NK-92 treated with Interleukin-12 subunit alpha and Interleukin-12 subunit beta, amount 100 ng/mL, for 24 hours (cell line): ENCODE results near the gene CDON.

Source experiments
- DNase-seq: peaks from one replicate; lab custom pipeline; 2025; lab: John Stamatoyannopoulos, UW

The CDON gene

GRCh38 chr11:125942771-125943428 is 119.8 kb downstream of the CDON start:
- no peak for DNase-seq

DNA sequence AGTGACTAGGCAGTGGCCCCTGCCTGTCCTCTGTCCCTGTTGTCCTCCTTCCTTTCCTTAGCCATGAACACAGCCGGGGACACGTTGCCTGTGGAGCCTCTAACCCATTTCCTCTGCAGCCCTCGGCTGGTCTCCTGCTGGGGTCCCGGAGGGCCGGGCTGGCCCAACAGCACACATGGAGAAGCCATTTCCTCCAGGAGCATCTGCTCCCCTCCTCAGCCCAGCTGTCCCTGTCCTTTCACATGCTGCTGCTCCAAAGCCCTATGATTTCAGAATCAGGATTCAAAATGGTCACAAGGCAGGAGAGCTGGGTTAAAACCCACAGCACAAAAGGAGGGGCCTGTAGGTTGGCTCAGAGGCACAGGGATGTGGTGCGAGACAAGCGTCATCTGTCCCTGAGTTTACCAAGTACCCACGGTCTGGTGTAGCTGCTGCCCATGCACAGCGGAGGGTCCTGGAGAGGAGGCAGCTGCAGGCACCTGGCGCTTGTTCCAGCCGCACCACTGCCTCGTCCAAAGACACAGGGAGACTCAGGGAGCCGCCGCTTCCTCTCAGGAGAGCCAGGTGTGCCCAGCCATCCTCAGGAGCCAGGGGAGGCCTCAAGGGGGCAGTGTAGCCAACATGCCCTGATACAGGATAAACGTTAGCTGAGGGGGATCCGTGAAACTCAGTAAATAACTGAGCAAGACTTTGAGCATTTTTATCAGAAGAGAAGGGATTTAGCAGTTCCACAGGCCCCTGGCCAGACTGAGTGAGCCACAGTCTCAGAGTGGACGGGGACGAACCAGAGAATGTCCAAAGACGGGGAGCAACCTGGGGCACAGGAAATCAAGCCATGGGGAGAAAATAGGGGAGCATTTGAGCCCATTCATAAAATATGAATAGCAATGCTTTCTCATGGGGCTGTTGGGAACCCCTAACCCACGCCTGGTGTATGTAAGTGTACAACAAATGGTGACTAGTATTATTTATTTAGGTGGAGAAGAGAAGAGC is 120.8 kb downstream of the CDON start:
- DNase-seq = peak; percentile 10

GRCh38 chr11:125941267-125941618 is 121.4 kb downstream of the CDON start:
- DNase-seq = no peak

- DNase-seq = no peak
Observed at GRCh38 chr11:125940145-125940544, 122.5 kb downstream of the CDON start.

- no peak for DNase-seq
Observed at GRCh38 chr11:125939081-125939521, 123.6 kb downstream of the CDON start.

DNA sequence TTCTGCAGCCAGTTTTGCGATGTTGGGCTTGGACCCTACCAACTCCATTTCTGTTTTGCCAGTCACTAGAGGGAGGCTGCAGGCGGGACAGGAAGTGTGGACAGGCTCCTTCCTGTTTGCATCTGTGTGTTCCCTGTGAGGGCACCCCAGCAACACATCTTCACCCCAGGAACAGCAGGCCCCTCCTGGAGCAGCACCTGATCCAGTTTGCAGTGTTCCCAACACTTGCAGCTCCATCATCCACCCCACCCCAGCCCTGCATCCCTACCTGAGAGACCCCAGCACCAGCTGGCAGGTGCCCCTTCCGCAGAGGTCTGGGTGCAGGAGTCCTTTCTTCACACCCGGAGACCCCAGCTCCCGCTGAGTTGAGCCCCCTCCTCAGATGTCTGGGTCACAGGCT is 124.2 kb downstream of the CDON start:
- DNase-seq = no peak

- DNase-seq = no peak
Observed at GRCh38 chr11:125935618-125936199, 127.0 kb downstream of the CDON start.

GRCh38 chr11:125935056-125935455 is 127.6 kb downstream of the CDON start:
- DNase-seq = no peak

- DNase-seq = no peak
Observed at GRCh38 chr11:125934473-125934872, 128.2 kb downstream of the CDON start.

DNA sequence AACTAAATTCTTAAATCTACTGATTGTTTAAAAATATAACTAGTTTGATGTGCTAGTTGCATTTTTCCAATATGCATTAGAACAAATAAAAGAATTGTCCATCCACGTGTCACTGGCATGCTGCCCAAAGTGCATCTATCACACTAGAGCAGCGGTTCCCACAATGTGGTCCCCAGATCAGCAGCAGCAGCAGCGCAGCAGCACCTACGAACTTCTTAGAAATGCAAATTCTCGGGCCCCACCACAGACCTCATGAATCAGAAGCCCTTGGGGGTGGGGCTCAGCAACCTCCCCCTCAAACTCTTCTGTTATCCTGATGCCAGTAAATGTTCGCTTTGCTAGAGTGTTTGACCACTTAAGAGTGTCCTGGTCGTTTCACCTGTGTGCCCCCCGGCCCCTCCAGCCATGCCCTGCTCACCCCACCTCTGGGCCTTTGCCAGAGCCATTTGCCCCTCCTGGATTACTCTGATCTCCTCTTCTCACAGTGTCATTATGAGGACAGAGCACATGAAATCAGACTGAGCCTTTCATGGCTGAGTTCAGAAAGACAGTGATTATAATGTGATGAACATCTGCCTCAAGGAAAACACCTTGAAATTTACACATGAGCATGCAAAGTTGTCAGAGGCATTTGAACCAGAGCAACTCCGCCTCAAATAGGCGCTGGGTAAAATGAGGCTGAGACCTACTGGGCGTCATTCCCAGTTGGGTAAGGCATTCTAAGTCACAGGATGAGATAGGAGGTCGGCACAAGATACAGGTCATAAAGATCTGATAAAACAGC is 129.4 kb downstream of the CDON start:
- DNase-seq = peak; percentile 18

DNA sequence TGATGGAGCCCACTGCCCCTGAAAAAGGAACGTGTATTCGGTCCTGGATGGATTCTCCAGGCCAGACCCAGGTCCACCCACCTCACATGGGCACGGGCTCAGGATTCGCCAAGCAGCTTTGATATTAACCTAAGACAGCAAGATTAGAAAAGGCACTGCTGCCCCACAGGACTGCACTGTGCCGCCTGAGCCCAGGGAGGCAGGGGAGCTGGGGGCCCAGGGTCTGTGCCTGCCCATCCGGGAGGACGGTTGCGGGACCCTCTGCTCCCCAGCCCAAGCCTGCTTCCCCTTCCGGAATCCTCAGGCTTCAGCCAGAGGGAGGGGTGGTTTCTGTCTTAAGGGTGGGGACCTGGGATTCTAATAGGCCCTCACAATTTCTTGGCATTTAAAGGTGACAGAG is 130.4 kb downstream of the CDON start:
- DNase-seq = no peak

GRCh38 chr11:125931668-125932067 is 131.0 kb downstream of the CDON start:
- DNase-seq = no peak

- no peak for DNase-seq
Observed at GRCh38 chr11:125931116-125931515, 131.6 kb downstream of the CDON start.

GRCh38 chr11:125930076-125930450 is 132.6 kb downstream of the CDON start:
- no peak for DNase-seq

DNA sequence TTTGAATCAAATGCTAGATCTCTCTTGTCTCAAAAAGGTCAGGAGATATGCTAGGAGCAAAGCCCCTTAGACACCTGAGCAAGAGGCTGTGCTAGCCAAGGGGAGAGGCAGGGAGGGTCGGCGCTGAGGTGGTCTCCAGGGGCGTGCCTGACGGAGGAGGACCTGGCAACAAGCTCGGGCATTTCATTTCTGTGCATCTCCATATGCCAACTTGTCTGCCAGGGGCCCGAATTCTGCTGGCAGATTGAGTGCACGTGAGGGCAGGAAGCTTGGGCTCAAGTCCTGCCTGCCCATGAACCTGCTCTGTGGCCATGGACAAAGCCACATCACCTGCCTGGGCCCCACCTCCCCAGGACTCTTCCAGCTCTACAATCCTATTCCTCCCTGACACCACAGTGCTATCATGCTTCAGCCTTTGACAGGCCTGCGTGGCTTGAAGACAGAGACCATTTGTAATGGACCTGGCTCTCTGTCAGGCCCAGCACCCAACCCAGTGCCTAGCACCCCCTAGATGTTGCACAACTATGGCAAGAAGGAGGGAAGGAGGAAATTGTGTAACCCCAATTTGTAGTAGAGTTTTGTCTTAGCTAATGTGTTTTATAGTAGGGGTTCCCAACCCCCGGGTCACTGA is 133.1 kb downstream of the CDON start:
- DNase-seq = no peak

DNA sequence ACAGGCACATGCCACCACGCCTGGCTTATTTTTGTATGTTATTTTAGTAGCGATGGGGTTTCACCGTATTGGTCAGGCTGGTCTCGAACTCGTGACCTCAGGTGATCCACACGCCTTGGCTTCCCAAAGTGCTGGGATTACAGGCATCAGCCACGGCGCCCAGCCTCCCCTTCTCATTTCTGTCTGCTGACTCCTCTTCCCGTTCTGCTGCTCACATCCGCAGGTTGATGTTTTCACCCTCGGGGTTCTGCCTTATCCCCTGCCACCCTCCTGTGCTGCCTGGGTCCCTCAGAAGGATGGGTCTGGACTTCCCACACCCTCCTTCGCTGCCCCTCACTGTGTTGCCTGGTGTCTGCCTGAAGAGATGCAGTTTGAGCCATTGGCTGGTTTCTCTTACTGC is 136.0 kb downstream of the CDON start:
- no peak for DNase-seq

DNA sequence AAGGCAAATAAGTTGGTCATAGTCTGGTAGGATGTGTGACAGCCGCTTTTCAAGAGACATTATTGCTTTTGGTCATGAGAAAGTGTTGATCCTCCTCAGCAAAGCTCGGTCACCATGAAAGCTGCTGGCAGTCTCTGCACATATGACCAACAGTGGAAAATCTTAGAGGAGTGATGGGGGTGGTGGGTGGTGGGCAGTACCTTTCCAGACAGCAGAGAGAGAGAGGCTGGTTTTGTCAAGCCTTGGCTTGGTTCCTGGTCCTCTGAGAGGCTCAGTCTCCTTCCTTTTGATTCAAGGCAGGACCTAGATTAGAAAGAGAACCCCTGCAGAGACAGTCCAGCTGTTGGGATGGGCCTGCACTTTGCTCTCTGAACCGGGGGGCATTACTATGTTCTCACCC is 136.9 kb downstream of the CDON start:
- no peak for DNase-seq

GRCh38 chr11:125925247-125925740 is 137.4 kb downstream of the CDON start:
- DNase-seq = no peak

- no peak for DNase-seq
Observed at GRCh38 chr11:125924384-125925007, 138.2 kb downstream of the CDON start.

GRCh38 chr11:125923633-125924032 is 139.0 kb downstream of the CDON start:
- DNase-seq = no peak

DNA sequence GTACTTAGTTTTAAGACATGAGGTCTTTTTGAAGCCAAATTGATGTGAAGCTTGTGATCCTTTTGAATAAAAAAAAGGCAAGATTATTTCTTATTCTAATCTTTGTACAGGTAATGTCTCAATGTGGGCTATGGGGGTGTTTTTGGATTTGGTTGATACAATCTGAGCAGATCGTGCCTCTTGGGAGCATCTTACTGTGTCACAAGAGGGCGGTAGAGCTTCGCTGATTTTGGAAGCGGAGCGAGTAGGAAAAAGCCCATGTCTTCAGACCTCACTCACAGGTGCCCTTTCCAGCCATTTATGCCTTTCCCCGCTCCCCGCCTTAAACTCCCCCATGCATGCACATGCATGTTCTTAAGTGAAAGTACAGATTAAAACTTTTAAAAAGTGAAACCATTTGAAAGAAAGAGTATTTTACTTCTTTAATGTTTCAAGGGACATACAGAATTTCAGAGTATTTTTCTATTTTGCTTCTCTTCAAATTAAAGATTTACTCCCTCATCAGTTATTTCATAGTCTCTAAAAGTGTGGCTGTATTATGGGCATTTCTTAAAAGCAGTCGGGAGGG is 139.6 kb downstream of the CDON start:
- DNase-seq = peak; percentile 13
